Mammary epithelial cell (primary cell): ENCODE results near the gene HYAL1.

Source experiments
- CTCF ChIP-seq, 2 donors: IDR thresholded peaks in 1 of 2; conservative IDR thresholded peaks in 1 of 2; 2 replicates each; pipeline ENCODE4 v1.5.1; 2011 to 2012; ENCODE audit warnings: inconsistent platforms in 2 of 2, low read length in 2 of 2, mild to moderate bottlenecking in 2 of 2, control low read depth in 1 of 2, low read depth in 1 of 2; ENCODE audit not compliant: insufficient read depth in 1 of 2; ENCODE audit errors: extremely low read depth in 1 of 2
- EZH2 ChIP-seq: IDR thresholded peaks from 2 replicates; pipeline ENCODE4 v1.6.1; 2012; ENCODE audit warnings: low read length, inconsistent platforms, borderline replicate concordance

DNA sequence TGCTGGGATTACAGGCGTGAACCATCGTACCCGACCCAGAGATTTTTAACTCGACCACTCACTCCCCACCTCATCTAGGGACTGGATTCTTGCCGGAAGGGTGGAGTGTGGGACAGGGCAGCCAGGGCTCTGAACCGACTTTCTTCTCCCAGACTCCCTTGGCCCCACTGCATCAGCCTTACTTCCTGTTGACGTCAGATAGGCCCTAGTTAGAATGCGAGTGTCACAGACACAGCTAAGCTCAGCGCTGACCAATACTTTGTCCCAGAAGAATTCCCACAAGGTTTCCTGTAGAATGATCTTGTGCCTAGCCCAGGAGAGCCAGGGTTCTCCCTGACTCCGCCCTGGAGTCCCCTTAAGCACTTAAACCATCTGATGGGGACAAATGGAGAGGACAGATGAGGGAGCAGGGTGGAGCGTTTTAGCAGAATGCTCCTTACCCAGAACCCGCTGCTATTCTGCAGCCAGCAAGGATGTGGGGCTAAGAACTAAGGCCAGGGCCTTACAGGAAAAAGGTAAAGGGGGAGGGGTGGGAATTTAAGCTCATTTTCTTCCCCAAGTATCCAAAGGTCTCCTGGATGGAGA is 30.5 kb upstream of the HYAL1 start:
- no peak for TF ChIP-seq CTCF (conservative IDR thresholded peaks at IDR 0.05 in 1 of 2, IDR thresholded peaks at IDR 0.05 in 1 of 2; ENCODE audit: extremely low read depth in 1 of 2, insufficient read depth in 1 of 2, low read depth in 1 of 2, low read length in 2 of 2)
- TF ChIP-seq EZH2, result no peak
